GM12878 (cell line): ENCODE results near the gene TLCD2. TPM values are rescaled to one million over a fixed set of nuclear protein-coding genes. Genes with fewer than 3 reads are reported as not detected.
A peak's percentile ranks its signal among the peaks of the same experiment; 100 is the strongest.

ENCODE experiments used
- CREM ChIP-seq: IDR thresholded peaks from 2 replicates; pipeline ENCODE4 v1.6.1; 2014; ENCODE audit warnings: antibody characterized with exemption, low read depth
- ETV6 ChIP-seq, 2 experiments: fragments of 450-650 bp in 1 of 2; IDR thresholded peaks in 1 of 2; conservative IDR thresholded peaks in 1 of 2; 2 replicates each; pipeline ENCODE4 v1.6.1; 2014; ENCODE audit warnings: antibody characterized with exemption in 1 of 2, borderline replicate concordance in 1 of 2, low read depth in 1 of 2, mild to moderate bottlenecking in 1 of 2, moderate library complexity in 1 of 2
- NFIC ChIP-seq: IDR thresholded peaks from 2 replicates; pipeline ENCODE4 v1.6.1; 2012; ENCODE audit warnings: low read depth, mild to moderate bottlenecking, inconsistent platforms, low read length, moderate library complexity
- NFYB ChIP-seq: IDR thresholded peaks from 2 replicates; pipeline ENCODE4 v1.6.1; 2011; ENCODE audit warnings: low read depth, mild to moderate bottlenecking, low read length, improper control_type of control experiment, moderate library complexity; ENCODE audit not compliant: insufficient read depth
- NR2F1 ChIP-seq: fragments of 450-650 bp; conservative IDR thresholded peaks from 2 replicates; pipeline ENCODE4 v1.6.1; 2017; ENCODE audit warnings: mild to moderate bottlenecking
- NRF1 ChIP-seq: conservative IDR thresholded peaks from 2 replicates; pipeline ENCODE4 v1.6.1; 2011; ENCODE audit warnings: mild to moderate bottlenecking, low read depth, low read length, improper control_type of control experiment
- POU2F2 ChIP-seq: IDR thresholded peaks from 3 replicates; pipeline ENCODE4 v1.6.1; 2011; ENCODE audit warnings: low read depth, mild to moderate bottlenecking, low read length, borderline replicate concordance
- RAD21 ChIP-seq: IDR thresholded peaks from 2 replicates; pipeline ENCODE4 v1.6.1; 2011; ENCODE audit warnings: mild to moderate bottlenecking, low read depth, low read length, moderate library complexity; ENCODE audit not compliant: insufficient read depth
- RCOR1 ChIP-seq: conservative IDR thresholded peaks from 2 replicates; pipeline ENCODE4 v1.6.1; 2012; ENCODE audit warnings: low read depth, low read length, improper control_type of control experiment
- SMAD1 ChIP-seq: fragments of 450-650 bp; IDR thresholded peaks from 2 replicates; pipeline ENCODE4 v1.6.1; 2018; ENCODE audit warnings: mild to moderate bottlenecking, low read depth; ENCODE audit not compliant: partially characterized antibody
- TAF1 ChIP-seq: IDR thresholded peaks from 2 replicates; pipeline ENCODE4 v1.6.1; 2011; ENCODE audit warnings: mild to moderate bottlenecking, low read depth, low read length, borderline replicate concordance
- TCF3 ChIP-seq: IDR thresholded peaks from 2 replicates; pipeline ENCODE4 v1.6.1; 2012; ENCODE audit warnings: low read depth, mild to moderate bottlenecking, low read length, borderline replicate concordance; ENCODE audit not compliant: insufficient read depth
- YBX1 ChIP-seq: fragments of 450-650 bp; IDR thresholded peaks from 2 replicates; pipeline ENCODE4 v1.6.1; 2016; ENCODE audit warnings: antibody characterized with exemption
- ZNF24 ChIP-seq: fragments of 450-650 bp; IDR thresholded peaks from 2 replicates; pipeline ENCODE4 v1.6.1; 2017; ENCODE audit warnings: antibody characterized with exemption, mild to moderate bottlenecking
- polyA plus RNA-seq, 11 experiments: library from polyadenylated mRNA; depleted of rRNA in 4 of 11; unstranded in 6 of 11; stranded (reverse) in 5 of 11; fragments of >200 nt; fragmentation: Nextera tagmentation in 4 of 11; fragmentation: Illumina TruSeq in 1 of 11; extraction: Ambion mirVana in 4 of 11; extraction: Trizol in 1 of 11; gene quantifications; 1 replicate in 1 of 11; 2 replicates in 10 of 11; pipeline versions ENCODE4 v1.2.1 to v1.2.3, GENCODE V29; 2011 to 2016; ENCODE audit warnings: inconsistent platforms in 2 of 11, missing spikeins in 2 of 11, low read depth in 1 of 11
- total RNA-seq, 4 experiments: library from RNA; depleted of rRNA in 3 of 4; stranded (reverse); fragments of >200 nt in 3 of 4; fragmentation: Illumina TruSeq in 1 of 4; extraction: Trizol in 1 of 4; gene quantifications; 2 replicates each; pipeline versions ENCODE4 v1.2.1 to v1.2.3, GENCODE V29; 2013 to 2021
- TF ChIP-seq, protein P1 (sequence below): IDR thresholded peaks from 2 replicates; pipeline ENCODE4 v1.6.1; 2011; ENCODE audit warnings: mild to moderate bottlenecking, low read depth, low read length, moderate library complexity; ENCODE audit not compliant: insufficient replicate concordance
- TF ChIP-seq, protein P2 (sequence below): IDR thresholded peaks from 2 replicates; pipeline ENCODE4 v1.6.1; 2012; ENCODE audit warnings: low read depth, low read length, improper control_type of control experiment
- TF ChIP-seq, protein P3 (sequence below): IDR thresholded peaks from 2 replicates; pipeline ENCODE4 v1.6.1; 2012; ENCODE audit warnings: low read depth, low read length, improper control_type of control experiment
- TF ChIP-seq, protein P4 (sequence below): fragments of 450-650 bp; IDR thresholded peaks from 2 replicates; pipeline ENCODE4 v1.6.1; 2017; ENCODE audit warnings: mild to moderate bottlenecking
- TF ChIP-seq, protein P5 (sequence below): fragments of 450-650 bp; IDR thresholded peaks from 2 replicates; pipeline ENCODE4 v1.6.1; 2017; ENCODE audit warnings: low read depth, mild to moderate bottlenecking, moderate library complexity

The TLCD2 gene
- total and polyA plus RNA-seq, 10 of the 15 experiments (the other 5 are each of a cell fraction or from before 2014, with no cell fraction given): 0.02 to 0.15 (median 0.05) TPM; not detected in 2

DNA sequence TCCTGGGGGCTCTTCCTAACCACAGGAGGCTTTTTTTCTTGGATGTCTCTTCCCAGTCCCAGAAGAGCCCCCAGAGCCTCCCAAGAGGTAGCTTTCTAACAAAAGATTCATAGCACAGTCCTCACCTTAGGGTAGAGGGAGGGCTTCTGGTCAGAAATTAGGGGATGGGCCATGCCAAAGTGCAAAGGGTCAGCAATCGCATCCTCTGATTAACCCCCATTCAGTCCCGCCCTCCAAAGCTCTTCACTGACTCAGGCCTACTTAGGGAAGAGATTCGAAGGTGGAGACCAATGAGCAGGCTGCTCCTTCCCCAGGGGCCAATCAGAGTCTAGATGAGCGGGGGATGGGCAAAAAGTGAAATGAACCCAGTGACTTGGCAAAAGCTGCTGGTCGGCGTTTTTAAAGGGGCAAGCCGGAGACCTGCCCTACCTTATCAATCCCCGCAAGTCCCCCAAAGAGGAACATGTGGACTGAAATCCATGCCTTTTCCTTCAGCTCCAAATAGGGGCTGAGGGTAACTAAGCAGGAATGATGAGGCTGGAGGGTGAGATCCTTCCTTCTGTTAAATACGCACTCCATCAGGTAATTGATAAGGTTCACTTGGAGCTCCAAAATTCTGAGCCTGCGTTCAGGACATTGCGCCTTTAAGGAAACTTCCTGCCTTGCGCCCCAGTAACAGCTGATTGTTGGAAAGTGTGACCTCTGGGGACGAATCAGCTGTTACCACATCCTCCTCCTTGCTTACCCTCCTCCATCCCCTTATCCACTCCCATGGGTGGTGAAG, 6.9 kb upstream of the TLCD2 start (continued):
- TF ChIP-seq, protein P1, sequence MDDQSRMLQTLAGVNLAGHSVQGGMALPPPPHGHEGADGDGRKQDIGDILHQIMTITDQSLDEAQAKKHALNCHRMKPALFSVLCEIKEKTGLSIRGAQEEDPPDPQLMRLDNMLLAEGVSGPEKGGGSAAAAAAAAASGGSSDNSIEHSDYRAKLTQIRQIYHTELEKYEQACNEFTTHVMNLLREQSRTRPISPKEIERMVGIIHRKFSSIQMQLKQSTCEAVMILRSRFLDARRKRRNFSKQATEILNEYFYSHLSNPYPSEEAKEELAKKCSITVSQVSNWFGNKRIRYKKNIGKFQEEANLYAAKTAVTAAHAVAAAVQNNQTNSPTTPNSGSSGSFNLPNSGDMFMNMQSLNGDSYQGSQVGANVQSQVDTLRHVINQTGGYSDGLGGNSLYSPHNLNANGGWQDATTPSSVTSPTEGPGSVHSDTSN: peak; percentile 72
- TF ChIP-seq, protein P2, sequence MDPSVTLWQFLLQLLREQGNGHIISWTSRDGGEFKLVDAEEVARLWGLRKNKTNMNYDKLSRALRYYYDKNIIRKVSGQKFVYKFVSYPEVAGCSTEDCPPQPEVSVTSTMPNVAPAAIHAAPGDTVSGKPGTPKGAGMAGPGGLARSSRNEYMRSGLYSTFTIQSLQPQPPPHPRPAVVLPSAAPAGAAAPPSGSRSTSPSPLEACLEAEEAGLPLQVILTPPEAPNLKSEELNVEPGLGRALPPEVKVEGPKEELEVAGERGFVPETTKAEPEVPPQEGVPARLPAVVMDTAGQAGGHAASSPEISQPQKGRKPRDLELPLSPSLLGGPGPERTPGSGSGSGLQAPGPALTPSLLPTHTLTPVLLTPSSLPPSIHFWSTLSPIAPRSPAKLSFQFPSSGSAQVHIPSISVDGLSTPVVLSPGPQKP: peak; percentile 74
- TF ChIP-seq ZNF24 (no peak), NFIC (no peak), TAF1 (peak; percentile 69; the same call in 1 of the 2 replicates), ETV6 (conservative IDR thresholded peaks at IDR 0.05 in 1 of 2, IDR thresholded peaks at IDR 0.05 in 1 of 2; ENCODE audit: borderline replicate concordance in 1 of 2, low read depth in 1 of 2) (no peak), POU2F2 (peak; percentile 27; the same call in 2 of the 3 replicates), TCF3 (0 out of 2 replicates have a peak, but pooled peaks have one; percentile 1), RAD21 (no peak), SMAD1 (peak; percentile 13), NRF1 (no peak), NR2F1 (peak; percentile 95), YBX1 (no peak), NFYB (peak; percentile 92), RCOR1 (no peak), CREM (peak; percentile 82)
- TF ChIP-seq, protein P3, sequence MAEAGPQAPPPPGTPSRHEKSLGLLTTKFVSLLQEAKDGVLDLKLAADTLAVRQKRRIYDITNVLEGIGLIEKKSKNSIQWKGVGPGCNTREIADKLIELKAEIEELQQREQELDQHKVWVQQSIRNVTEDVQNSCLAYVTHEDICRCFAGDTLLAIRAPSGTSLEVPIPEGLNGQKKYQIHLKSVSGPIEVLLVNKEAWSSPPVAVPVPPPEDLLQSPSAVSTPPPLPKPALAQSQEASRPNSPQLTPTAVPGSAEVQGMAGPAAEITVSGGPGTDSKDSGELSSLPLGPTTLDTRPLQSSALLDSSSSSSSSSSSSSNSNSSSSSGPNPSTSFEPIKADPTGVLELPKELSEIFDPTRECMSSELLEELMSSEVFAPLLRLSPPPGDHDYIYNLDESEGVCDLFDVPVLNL: no peak
- TF ChIP-seq, protein P4, sequence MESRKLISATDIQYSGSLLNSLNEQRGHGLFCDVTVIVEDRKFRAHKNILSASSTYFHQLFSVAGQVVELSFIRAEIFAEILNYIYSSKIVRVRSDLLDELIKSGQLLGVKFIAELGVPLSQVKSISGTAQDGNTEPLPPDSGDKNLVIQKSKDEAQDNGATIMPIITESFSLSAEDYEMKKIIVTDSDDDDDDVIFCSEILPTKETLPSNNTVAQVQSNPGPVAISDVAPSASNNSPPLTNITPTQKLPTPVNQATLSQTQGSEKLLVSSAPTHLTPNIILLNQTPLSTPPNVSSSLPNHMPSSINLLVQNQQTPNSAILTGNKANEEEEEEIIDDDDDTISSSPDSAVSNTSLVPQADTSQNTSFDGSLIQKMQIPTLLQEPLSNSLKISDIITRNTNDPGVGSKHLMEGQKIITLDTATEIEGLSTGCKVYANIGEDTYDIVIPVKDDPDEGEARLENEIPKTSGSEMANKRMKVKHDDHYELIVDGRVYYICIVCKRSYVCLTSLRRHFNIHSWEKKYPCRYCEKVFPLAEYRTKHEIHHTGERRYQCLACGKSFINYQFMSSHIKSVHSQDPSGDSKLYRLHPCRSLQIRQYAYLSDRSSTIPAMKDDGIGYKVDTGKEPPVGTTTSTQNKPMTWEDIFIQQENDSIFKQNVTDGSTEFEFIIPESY: 0 out of 2 replicates have a peak, but pooled peaks have one; percentile 58
- TF ChIP-seq, protein P5, sequence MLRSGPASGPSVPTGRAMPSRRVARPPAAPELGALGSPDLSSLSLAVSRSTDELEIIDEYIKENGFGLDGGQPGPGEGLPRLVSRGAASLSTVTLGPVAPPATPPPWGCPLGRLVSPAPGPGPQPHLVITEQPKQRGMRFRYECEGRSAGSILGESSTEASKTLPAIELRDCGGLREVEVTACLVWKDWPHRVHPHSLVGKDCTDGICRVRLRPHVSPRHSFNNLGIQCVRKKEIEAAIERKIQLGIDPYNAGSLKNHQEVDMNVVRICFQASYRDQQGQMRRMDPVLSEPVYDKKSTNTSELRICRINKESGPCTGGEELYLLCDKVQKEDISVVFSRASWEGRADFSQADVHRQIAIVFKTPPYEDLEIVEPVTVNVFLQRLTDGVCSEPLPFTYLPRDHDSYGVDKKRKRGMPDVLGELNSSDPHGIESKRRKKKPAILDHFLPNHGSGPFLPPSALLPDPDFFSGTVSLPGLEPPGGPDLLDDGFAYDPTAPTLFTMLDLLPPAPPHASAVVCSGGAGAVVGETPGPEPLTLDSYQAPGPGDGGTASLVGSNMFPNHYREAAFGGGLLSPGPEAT: peak; percentile 96
